ENCODE measurements around the gene ESRRB.

Gene ESRRB

DNA sequence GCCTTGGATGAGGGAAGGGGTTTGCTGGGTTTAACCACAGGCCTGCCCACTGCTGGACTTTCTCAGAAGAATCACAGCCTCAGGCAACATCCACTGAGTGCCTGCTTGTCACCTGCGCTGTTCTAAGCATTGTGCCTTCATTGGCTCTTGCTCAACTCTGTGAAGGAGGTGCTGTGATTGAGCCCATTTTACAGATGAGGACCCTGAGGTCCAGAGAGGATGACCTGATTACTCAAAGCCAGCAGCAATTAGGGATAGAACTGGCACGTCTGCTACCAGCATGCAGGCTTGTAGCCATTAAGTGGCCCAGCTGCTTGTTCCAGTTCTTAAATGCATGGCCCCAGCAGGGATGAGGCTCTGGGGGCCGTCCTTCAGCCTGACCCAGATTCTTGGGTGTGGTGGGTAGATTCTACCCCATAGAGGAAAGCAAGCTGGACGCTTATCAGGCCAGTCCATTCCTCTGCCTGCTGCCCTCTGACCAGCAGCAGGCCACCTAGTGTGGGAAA, 54.6 kb downstream of the ESRRB start:
- H3K36me3 ChIP-seq: no peaks in the 10 kb centered on the region
- no peak overlapping the region for H3K4me3 ChIP-seq (ENCODE audit: low read depth, low read length)
- H3K27ac ChIP-seq: no peak overlapping the region
- DNase-seq: no peak
- no peaks in the 10 kb centered on the region for H3K27me3 ChIP-seq (ENCODE audit: insufficient read depth, low read depth, severe bottlenecking)
- TF ChIP-seq, protein P1, sequence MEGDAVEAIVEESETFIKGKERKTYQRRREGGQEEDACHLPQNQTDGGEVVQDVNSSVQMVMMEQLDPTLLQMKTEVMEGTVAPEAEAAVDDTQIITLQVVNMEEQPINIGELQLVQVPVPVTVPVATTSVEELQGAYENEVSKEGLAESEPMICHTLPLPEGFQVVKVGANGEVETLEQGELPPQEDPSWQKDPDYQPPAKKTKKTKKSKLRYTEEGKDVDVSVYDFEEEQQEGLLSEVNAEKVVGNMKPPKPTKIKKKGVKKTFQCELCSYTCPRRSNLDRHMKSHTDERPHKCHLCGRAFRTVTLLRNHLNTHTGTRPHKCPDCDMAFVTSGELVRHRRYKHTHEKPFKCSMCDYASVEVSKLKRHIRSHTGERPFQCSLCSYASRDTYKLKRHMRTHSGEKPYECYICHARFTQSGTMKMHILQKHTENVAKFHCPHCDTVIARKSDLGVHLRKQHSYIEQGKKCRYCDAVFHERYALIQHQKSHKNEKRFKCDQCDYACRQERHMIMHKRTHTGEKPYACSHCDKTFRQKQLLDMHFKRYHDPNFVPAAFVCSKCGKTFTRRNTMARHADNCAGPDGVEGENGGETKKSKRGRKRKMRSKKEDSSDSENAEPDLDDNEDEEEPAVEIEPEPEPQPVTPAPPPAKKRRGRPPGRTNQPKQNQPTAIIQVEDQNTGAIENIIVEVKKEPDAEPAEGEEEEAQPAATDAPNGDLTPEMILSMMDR (IDR thresholded peaks at IDR 0.05; ENCODE audit: low read depth, low read length): no peak
- no peaks in the 10 kb centered on the region for H3K9me3 ChIP-seq (ENCODE audit: severe bottlenecking)

DNA sequence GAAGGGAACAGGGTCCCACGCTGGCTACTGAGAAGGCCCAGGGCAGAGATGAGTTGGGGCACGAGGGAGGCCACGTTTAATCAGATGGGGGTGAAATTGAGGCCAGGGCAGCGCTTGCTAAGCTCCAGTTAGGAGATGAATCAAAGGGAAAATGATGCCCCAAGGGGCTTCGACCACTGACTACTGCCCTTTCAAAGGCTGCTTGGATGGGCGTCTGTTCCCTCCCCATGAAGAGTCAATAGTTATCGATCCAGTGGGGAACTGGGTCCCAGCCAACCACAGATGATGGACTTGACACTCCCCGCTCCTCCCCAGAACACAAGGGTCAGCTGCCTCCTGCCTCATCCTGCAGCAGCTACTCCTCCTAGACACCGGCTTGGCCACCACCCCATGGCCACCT, 55.6 kb downstream of the ESRRB start:
- Histone ChIP-seq H3K9me3 (ENCODE audit: severe bottlenecking) (no peaks in the 10 kb centered on the region), H3K36me3 (no peaks in the 10 kb centered on the region), H3K27ac (no peak overlapping the region), H3K27me3 (ENCODE audit: insufficient read depth, low read depth, severe bottlenecking) (no peaks in the 10 kb centered on the region), H3K4me3 (ENCODE audit: low read depth, low read length) (no peak overlapping the region)
- TF ChIP-seq, protein P1 (IDR thresholded peaks at IDR 0.05; ENCODE audit: low read depth, low read length): no peak
- DNase-seq: no peak

DNA sequence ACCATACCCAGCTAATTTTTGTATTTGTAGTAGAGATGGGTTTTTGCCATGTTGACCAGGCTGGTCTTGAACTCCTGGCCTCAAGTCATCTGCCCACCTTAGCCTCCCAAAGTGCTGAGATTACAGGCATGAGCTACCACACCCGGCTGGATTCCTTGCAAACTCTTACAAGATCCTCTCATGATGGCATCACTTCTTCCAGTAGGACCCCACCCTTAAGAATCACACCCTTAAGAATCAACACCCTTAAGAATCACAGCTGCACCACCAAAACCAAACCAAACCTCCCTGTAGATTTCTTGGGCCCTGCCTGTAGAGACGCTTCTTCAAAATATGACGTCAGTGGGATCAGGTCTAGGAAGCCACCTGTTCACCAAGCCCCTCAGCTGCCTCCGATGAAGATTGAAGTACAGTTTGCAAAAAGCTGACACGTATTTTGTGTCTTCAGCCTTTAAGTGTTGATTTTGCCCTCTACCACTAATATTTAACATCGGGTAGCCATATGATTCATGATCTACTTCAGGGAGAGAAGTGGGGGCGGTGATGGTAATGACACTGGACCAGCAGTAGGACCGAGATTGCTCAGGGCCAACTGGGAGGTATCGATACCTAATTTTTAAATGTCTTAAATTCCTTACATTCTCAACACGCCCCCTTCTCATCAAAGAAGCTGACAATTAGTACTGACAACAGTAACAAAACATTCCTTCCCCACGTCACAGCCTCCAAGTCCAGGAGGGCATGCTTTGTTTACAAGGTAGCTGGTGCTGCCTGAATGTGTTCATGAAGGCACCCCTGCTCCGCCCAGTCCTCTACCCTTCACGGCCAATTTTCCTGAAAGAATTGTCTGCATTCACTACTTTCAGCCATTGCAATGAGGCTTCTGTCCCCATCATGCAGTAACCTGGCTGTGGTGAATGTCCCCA, 57.2 kb downstream of the ESRRB start:
- Histone ChIP-seq H3K36me3 (no peaks in the 10 kb centered on the region), H3K9me3 (ENCODE audit: severe bottlenecking) (no peaks in the 10 kb centered on the region), H3K27me3 (ENCODE audit: insufficient read depth, low read depth, severe bottlenecking) (no peaks in the 10 kb centered on the region), H3K4me3 (ENCODE audit: low read depth, low read length) (no peak overlapping the region), H3K27ac (no peak overlapping the region)
- DNase-seq: no peak
- TF ChIP-seq, protein P1 (IDR thresholded peaks at IDR 0.05; ENCODE audit: low read depth, low read length): no peak

DNA sequence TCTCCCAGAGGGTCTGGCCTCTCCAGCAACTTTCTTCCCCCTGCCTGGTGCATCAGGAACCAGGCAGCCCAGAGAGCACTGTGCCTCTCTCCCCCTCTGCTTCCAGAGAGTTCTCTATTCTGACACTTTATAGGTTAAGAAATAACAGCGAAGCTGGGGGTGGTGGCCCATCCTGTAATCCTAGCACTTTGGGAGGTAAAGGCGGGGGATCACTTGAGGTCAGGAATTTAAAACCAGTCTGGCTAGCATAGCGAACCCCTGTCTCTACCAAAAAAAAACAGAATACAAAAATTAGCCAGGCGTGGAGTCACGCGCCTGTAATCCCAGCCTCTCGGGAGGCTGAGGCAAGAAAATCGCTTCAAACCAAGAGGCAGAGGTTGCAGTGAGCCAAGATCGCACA, 58.3 kb downstream of the ESRRB start:
- Histone ChIP-seq H3K36me3 (no peaks in the 10 kb centered on the region), H3K27me3 (ENCODE audit: insufficient read depth, low read depth, severe bottlenecking) (no peaks in the 10 kb centered on the region), H3K4me3 (ENCODE audit: low read depth, low read length) (no peak overlapping the region), H3K27ac (no peak overlapping the region), H3K9me3 (ENCODE audit: severe bottlenecking) (no peaks in the 10 kb centered on the region)
- DNase-seq: no peak
- TF ChIP-seq, protein P1 (IDR thresholded peaks at IDR 0.05; ENCODE audit: low read depth, low read length): no peak

DNA sequence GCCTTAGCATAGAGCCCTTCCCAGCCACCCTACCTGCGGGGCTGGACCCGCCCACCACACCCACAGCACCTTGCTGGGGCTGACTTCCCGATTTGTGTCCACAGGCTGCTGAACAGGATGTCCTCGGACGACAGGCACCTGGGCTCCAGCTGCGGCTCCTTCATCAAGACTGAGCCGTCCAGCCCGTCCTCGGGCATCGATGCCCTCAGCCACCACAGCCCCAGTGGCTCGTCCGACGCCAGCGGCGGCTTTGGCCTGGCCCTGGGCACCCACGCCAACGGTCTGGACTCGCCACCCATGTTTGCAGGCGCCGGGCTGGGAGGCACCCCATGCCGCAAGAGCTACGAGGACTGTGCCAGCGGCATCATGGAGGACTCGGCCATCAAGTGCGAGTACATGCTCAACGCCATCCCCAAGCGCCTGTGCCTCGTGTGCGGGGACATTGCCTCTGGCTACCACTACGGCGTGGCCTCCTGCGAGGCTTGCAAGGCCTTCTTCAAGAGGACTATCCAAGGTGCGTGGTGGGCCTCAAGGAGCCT, 63.4 kb downstream of the ESRRB start:
- no peak for DNase-seq
- Histone ChIP-seq H3K4me3 (ENCODE audit: low read depth, low read length) (no peak overlapping the region), H3K36me3 (no peaks in the 10 kb centered on the region), H3K27ac (no peak overlapping the region), H3K9me3 (ENCODE audit: severe bottlenecking) (no peaks in the 10 kb centered on the region), H3K27me3 (ENCODE audit: insufficient read depth, low read depth, severe bottlenecking) (no peaks in the 10 kb centered on the region)
- TF ChIP-seq, protein P1 (IDR thresholded peaks at IDR 0.05; ENCODE audit: low read depth, low read length): no peak

All from WERI-Rb-1 (cell line).